HG03280 (cell line): ENCODE results near the gene HRC.
"Not testable (repeated sequence)": the region's sequence is repeated elsewhere in the genome, so short reads cannot be mapped to it uniquely, and the experiment has no call there.

Experiments used
- ATAC-seq: cut with Tn5 transposase; IDR thresholded peaks from one replicate; pipeline ENCODE4 v1.9.1; 2021; ENCODE audit warnings: mild to moderate bottlenecking, moderate library complexity; ENCODE audit not compliant: unreplicated experiment

The HRC gene

GRCh38 chr19:49161987-49162386 is 6.8 kb upstream of the HRC start:
- ATAC-seq: no peak

GRCh38 chr19:49160450-49161189 is 5.4 kb upstream of the HRC start:
- no peak for ATAC-seq

GRCh38 chr19:49157445-49158224 is 2.4 kb upstream of the HRC start, which contains the start of gene TRPM4:
Gene TRPM4, plus strand, starts transcription at chr19:49157792. Its CDS starts 75 bp downstream, at chr19:49157867.
- ATAC-seq: no peak

- no peak for ATAC-seq
These were observed 687 bp upstream of the HRC start for GRCh38 chr19:49155820-49156346.

GRCh38 chr19:49154279-49154678 is 917 bp downstream of the HRC start:
- ATAC-seq: no peak

- no peak for ATAC-seq
These were observed 1.9 kb downstream of the HRC start for GRCh38 chr19:49153167-49153809.

GRCh38 chr19:49152119-49152550 is 3.1 kb downstream of the HRC start:
- ATAC-seq: no peak

GRCh38 chr19:49151267-49152118 is 3.7 kb downstream of the HRC start:
- no peak for ATAC-seq

- no peak for ATAC-seq
These were observed 4.3 kb downstream of the HRC start for GRCh38 chr19:49150944-49151243.

GRCh38 chr19:49150106-49150943 is 4.9 kb downstream of the HRC start:
- ATAC-seq: no peak

- ATAC-seq: no peak
These were observed 5.5 kb downstream of the HRC start for GRCh38 chr19:49149652-49150105.

- no peak for ATAC-seq
These were observed 6.2 kb downstream of the HRC start for GRCh38 chr19:49148784-49149651.

- ATAC-seq: no peak
These were observed 7.0 kb downstream of the HRC start for GRCh38 chr19:49148044-49148682.

GRCh38 chr19:49146408-49146770 is 8.8 kb downstream of the HRC start:
- ATAC-seq: not testable (repeated sequence)

GRCh38 chr19:49145573-49146407 is 9.4 kb downstream of the HRC start:
- ATAC-seq: no peak

- no peak for ATAC-seq
These were observed 12.3 kb downstream of the HRC start for GRCh38 chr19:49142866-49143335.

- ATAC-seq: no peak
These were observed 13.8 kb downstream of the HRC start for GRCh38 chr19:49141352-49141751.
